Stomach smooth muscle (tissue), 2 donors: ENCODE results near the gene CZIB.

Source experiments
- H3K27ac ChIP-seq: one replicate; pipeline ENCODE4 v1.7.0; 2013; ENCODE audit warnings: mild to moderate bottlenecking, low read length, inconsistent platforms
- H3K27me3 ChIP-seq, 2 donors: one replicate each; pipeline ENCODE4 v1.7.0; 2013; ENCODE audit warnings: low read length in 2 of 2; ENCODE audit not compliant: insufficient read depth in 2 of 2, control insufficient read depth in 1 of 2
- H3K36me3 ChIP-seq, 2 donors: one replicate each; pipeline ENCODE4 v1.7.0; 2013; ENCODE audit warnings: low read length in 2 of 2; ENCODE audit not compliant: control insufficient read depth in 2 of 2, insufficient read depth in 2 of 2
- H3K4me1 ChIP-seq: one replicate; pipeline ENCODE4 v1.7.0; 2013; ENCODE audit warnings: low read length; ENCODE audit not compliant: control insufficient read depth, insufficient read depth
- H3K4me3 ChIP-seq, 2 donors: one replicate each; pipeline ENCODE4 v1.7.0; 2013; ENCODE audit warnings: low read length in 2 of 2
- H3K9ac ChIP-seq, 2 donors: one replicate each; pipeline ENCODE4 v1.7.0; 2013; ENCODE audit warnings: low read length in 2 of 2, mild to moderate bottlenecking in 1 of 2
- H3K9me3 ChIP-seq, 2 donors: one replicate each; pipeline ENCODE4 v1.7.0; 2013; ENCODE audit warnings: low read length in 2 of 2; ENCODE audit not compliant: control insufficient read depth in 2 of 2
- donor health status: healthy.
- donor health status: Pancreatic carcinoma.

CZIB gene

GRCh38 chr1:53203466-53203865, 17.0 kb downstream of the CZIB start:
- Histone ChIP-seq H3K9me3 (no peaks in the 10 kb centered on the region), H3K27me3 (no peaks in the 10 kb centered on the region), H3K36me3 (peaks cover 31 to 39% of the 10 kb centered on the region in 2 donors), H3K27ac (no peak overlapping the region), H3K4me3 (no peak overlapping the region), H3K4me1 (peaks cover 4% of the 10 kb centered on the region), H3K9ac (no peak overlapping the region)

DNA sequence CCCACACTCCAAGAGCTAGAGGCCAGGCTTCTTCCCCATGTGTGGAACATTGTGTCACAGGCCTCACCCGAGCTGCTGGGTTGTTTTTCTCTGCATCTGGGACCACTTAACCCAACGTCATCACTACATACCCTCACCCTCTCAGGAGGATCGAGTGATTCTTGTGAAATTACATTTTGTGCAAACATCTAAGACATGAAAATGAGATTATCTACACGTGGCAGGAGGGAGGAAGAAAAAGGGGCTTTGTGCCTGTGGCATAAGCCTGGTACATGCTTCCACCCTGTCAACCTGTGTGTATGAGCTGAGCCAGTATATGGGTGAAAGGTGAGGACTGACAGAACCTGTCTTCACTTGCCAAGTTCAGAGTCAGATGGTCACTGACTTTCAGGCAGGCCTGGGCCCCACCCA, 22.2 kb downstream of the CZIB start:
- Histone ChIP-seq H3K9ac (peak overlapping the region; percentile 92 to 96), H3K36me3 (peaks cover 16 to 17% of the 10 kb centered on the region in 2 donors), H3K27me3 (no peaks in the 10 kb centered on the region), H3K4me1 (peaks cover 30% of the 10 kb centered on the region), H3K4me3 (peak overlapping the region in 1 of 2 donors; percentile 92), H3K9me3 (no peaks in the 10 kb centered on the region), H3K27ac (peak overlapping the region; percentile 99)

DNA sequence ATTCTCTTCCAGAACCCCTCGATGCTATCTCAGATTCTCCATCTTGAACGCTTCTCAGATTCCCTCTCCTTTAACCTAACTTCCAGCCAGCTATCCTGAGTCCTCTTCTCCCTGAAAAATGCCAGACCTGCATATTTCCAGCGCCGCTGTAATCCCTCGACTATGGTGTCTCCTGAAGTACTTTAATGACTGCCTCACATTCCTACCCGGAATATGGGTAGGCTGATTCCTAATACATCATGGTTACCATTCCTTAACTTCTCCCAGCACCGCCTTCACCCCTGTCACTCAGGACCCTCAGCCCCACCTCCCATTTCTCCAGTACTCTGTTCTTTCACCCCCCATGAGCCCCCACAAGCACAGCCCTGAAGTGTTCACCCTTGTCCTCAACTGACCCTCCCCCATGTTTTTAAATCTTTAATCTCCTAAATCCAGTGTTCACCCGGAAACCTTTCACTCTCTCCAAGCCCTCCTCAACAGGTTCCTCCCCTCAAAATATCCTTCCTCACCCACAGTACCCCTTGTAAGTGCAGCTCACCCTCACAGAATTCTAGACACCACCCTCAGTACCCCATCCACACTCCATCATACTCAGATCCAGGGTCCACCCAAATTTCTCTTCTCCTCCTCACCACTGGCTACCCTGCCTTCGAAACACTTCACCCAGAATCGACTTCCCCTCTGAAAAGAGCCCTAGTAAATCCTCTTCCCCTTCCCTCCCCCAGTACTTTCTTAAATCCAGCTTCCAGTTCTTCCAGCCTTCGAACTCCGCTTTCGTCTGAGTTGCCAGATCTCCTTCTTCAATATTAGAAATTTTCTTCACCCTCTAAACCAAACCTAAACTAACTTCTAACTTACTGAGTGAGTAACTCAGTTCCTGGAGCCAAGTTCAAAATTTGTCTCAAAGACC, 22.9 kb downstream of the CZIB start:
- Histone ChIP-seq H3K36me3 (peaks cover 9 to 12% of the 10 kb centered on the region in 2 donors), H3K4me1 (peaks cover 30% of the 10 kb centered on the region), H3K9me3 (no peaks in the 10 kb centered on the region), H3K4me3 (peak overlapping the region; percentile 89 to 92), H3K27ac (peak overlapping the region; percentile 99), H3K27me3 (no peaks in the 10 kb centered on the region), H3K9ac (peak overlapping the region; percentile 92 to 96)

DNA sequence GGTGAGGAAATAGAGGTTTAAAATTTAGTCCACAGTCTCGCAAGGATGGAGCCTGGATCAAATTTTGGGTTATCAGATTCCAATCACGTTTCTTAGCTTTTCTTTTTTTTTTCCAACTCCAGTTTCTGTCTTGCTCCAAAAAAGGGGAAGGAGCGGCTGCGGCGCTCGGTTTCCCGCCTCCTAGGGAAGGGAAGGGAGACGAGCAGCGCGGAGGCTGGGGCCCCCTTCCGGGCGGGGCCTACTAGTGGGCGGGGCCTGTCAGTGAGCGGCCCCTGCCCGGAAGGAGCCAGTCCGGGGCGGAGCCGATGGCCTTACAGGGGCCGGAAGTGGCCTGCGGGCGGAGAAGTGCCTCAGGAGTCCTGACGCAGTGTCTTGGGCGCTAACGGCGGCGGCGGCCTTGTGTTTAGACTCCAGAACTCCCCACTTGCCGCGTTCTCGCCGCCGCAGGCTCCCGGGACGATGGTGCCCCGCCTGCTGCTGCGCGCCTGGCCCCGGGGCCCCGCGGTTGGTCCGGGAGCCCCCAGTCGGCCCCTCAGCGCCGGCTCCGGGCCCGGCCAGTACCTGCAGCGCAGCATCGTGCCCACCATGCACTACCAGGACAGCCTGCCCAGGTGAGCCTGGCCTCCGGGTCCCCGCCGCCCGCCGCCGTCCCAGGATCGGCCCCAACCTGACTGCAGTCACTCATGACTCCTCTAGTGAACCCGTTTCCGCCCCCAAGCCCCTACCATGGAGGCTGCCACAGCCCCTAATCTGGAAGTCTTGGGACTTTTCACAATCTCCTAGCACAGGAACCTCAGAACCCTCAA, 23.7 kb downstream of the CZIB start, which contains the start of gene CPT2:
Gene CPT2, plus strand, starts transcription at position 340 of the 806 bp plus-strand sequence. Its CDS starts 120 bp downstream, at position 460.
- peaks cover 4 to 8% of the 10 kb centered on the region in 2 donors for H3K36me3 ChIP-seq
- peak within 1 kb of the TSS; percentile 99 for H3K27ac ChIP-seq
- no peaks in the 10 kb centered on the region for H3K27me3 ChIP-seq
- H3K9ac ChIP-seq = peak within 1 kb of the TSS; percentile 92 to 96
- peak within 1 kb of the TSS; percentile 89 to 92 for H3K4me3 ChIP-seq
- peaks cover 30% of the 10 kb centered on the region for H3K4me1 ChIP-seq
- H3K9me3 ChIP-seq = no peaks in the 10 kb centered on the region

GRCh38 chr1:53196017-53196484, 24.4 kb downstream of the CZIB start:
- H3K27ac ChIP-seq = peak overlapping the region; percentile 99
- H3K4me1 ChIP-seq = peaks cover 30% of the 10 kb centered on the region
- no peaks in the 10 kb centered on the region for H3K9me3 ChIP-seq
- no peaks in the 10 kb centered on the region for H3K27me3 ChIP-seq
- peak overlapping the region; percentile 61 to 92 for H3K4me3 ChIP-seq
- peaks cover 4 to 5% of the 10 kb centered on the region in 2 donors for H3K36me3 ChIP-seq
- peak overlapping the region; percentile 30 to 49 for H3K9ac ChIP-seq

DNA sequence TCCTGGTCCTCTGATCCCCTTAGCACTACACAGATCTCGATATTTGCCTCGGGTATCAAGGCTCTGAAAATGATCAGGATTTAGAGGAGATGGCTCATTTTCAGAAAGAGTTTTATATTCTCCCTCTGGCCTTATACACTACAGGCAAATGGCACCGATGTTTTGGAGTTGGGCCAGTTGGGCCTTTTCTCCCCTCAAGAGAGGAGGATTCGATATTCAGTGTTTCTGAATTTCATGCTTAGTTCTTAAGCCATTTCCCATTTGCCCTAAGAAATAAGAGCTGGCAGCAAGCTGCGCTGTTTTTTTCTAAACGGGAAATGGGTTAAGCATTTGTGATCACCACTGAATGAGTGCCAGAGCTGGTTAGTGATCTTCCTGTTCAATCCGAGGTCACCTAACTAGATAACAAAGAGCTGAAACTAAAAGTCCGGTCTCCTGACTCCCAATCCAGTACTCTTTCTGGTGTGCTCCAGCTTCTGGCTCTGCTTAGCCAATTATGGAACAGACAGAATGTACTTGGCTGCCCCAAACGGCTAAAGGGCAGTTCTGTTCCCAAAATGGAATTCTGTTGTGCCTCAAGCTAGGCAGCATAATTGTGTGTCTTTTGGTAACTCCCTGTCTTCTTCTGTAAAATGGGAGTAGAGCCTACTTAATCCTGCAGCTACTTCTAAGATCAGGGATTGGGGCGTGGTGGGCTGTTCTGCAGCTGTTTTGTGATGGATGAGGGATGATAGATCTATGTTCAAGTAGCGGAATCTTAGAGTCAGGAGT, 25.0 kb downstream of the CZIB start:
- Histone ChIP-seq H3K4me3 (peak overlapping the region in 1 of 2 donors; percentile 92), H3K4me1 (peaks cover 30% of the 10 kb centered on the region), H3K27ac (peak overlapping the region; percentile 99), H3K9ac (no peak overlapping the region), H3K27me3 (no peaks in the 10 kb centered on the region), H3K36me3 (no peaks in the 10 kb centered on the region), H3K9me3 (no peaks in the 10 kb centered on the region)

DNA sequence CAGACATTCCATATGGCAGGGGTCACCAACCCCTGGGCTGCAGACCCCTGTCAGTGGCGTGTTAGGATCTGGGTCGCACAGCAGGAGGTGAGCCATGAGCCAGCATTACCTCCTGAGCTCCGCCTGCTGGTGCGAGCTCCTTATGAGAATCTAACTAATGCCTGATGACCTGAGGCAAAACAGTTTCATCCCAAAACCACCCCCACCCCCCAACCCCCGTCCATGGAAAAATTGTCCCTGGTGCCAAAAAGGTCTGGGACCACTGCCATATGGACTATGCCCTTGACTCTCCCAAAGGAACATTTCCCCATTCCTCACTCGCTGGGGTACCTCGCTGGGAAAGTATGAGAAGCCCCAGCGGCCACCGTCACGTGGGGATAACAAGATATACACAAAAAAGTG, 30.2 kb downstream of the CZIB start:
- Histone ChIP-seq H3K4me3 (no peak overlapping the region), H3K36me3 (no peaks in the 10 kb centered on the region), H3K27ac (no peak overlapping the region), H3K4me1 (peaks cover 2% of the 10 kb centered on the region), H3K27me3 (no peaks in the 10 kb centered on the region), H3K9me3 (no peaks in the 10 kb centered on the region), H3K9ac (no peak overlapping the region)

- Histone ChIP-seq H3K4me3 (no peak overlapping the region), H3K27ac (no peak overlapping the region), H3K27me3 (no peaks in the 10 kb centered on the region), H3K9me3 (no peaks in the 10 kb centered on the region), H3K9ac (no peak overlapping the region), H3K36me3 (no peaks in the 10 kb centered on the region), H3K4me1 (no peaks in the 10 kb centered on the region)
Measured at GRCh38 chr1:53189061-53189460, 31.4 kb downstream of the CZIB start.

DNA sequence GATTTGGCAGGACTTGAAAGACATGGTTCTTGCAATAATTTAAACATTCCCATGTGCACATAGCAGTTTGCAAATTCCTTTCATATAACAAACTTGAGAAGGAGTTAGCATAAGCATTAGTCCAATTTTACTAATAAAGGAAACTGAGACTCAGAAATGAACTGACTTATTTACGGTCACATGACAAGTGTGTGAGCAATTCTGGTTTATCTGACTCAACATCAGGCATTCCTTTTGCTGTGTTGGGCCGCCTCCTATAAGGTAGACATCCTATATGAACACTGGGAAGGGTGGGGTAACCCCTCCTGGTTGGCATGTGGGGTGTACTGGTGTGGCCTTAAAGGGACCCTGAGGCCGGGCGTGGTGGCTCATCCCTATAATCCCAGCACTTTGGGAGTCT, 32.3 kb downstream of the CZIB start:
- H3K9me3 ChIP-seq = no peaks in the 10 kb centered on the region
- H3K27ac ChIP-seq = no peak overlapping the region

GRCh38 chr1:53187401-53187800, 33.0 kb downstream of the CZIB start:
- Histone ChIP-seq H3K27ac (no peak overlapping the region), H3K4me1 (no peaks in the 10 kb centered on the region), H3K9me3 (no peaks in the 10 kb centered on the region), H3K4me3 (no peak overlapping the region), H3K9ac (peak overlapping the region in 1 of 2 donors; percentile 29), H3K36me3 (no peaks in the 10 kb centered on the region), H3K27me3 (no peaks in the 10 kb centered on the region)

More for the DNA sequence above, 32.3 kb downstream of the CZIB start:
- Histone ChIP-seq H3K4me3 (no peak overlapping the region), H3K4me1 (no peaks in the 10 kb centered on the region), H3K36me3 (no peaks in the 10 kb centered on the region), H3K9ac (no peak overlapping the region), H3K27me3 (no peaks in the 10 kb centered on the region)
